GM23338 (cell line): ENCODE data around the gene IL1R1. TPM values are rescaled to one million over a fixed set of nuclear protein-coding genes. Genes with fewer than 3 reads are reported as not detected.
A peak's percentile ranks its signal among the peaks of the same experiment; 100 is the strongest.

ENCODE experiments used
- ATAC-seq: fragments of 200-7000 bp; cut with Tn5 transposase; 3 replicates; pipeline ENCODE4 v1.9.1; 2020
- DNase-seq: peaks from one replicate; pipeline ENCODE4 v3.0.0-alpha.2; 2015; ENCODE audit warnings: low spot score
- H2AFZ ChIP-seq: fragments of 200-600 bp; sonication (generic); 2 replicates; pipeline ENCODE4 v1.8.0; 2016; ENCODE audit warnings: antibody characterized with exemption, mild to moderate bottlenecking, moderate library complexity
- H3F3A ChIP-seq: fragments of 200-600 bp; sonication (generic); replicated peaks from 2 replicates; pipeline ENCODE4 v1.8.0; 2017; ENCODE audit warnings: antibody characterized with exemption, mixed run types, low read depth
- H3K27ac ChIP-seq: fragments of 200-600 bp; sonication (generic); 2 replicates; pipeline ENCODE4 v1.6.1; 2016; ENCODE audit warnings: low read depth
- H3K27me3 ChIP-seq: fragments of 200-600 bp; sonication (generic); 2 replicates; pipeline ENCODE4 v1.8.0; 2016; ENCODE audit warnings: mild to moderate bottlenecking, mixed run types, moderate library complexity; ENCODE audit not compliant: insufficient read depth
- H3K36me3 ChIP-seq: fragments of 200-600 bp; sonication (generic); 2 replicates; pipeline ENCODE4 v1.8.0; 2016; ENCODE audit warnings: mild to moderate bottlenecking; ENCODE audit not compliant: insufficient read depth
- H3K4me1 ChIP-seq: fragments of 200-600 bp; sonication (generic); 2 replicates; pipeline ENCODE4 v1.8.0; 2016; ENCODE audit warnings: mild to moderate bottlenecking, moderate library complexity; ENCODE audit not compliant: insufficient read depth
- H3K4me2 ChIP-seq: fragments of 200-600 bp; sonication (generic); 2 replicates; pipeline ENCODE4 v1.7.1; 2017; ENCODE audit warnings: mixed run types
- H3K4me3 ChIP-seq: fragments of 200-600 bp; sonication (generic); 2 replicates; pipeline ENCODE4 v1.6.1; 2016; ENCODE audit warnings: mixed run types
- H3K79me2 ChIP-seq: fragments of 200-600 bp; sonication (generic); replicated peaks from 2 replicates; pipeline ENCODE4 v1.8.0; 2017; ENCODE audit warnings: mild to moderate bottlenecking; ENCODE audit not compliant: insufficient read depth
- H3K9me2 ChIP-seq: fragments of 200-600 bp; sonication (generic); 2 replicates; pipeline ENCODE4 v1.8.0; 2017; ENCODE audit not compliant: insufficient read depth
- H4K20me1 ChIP-seq: fragments of 200-600 bp; sonication (generic); replicated peaks from 2 replicates; pipeline ENCODE4 v1.8.0; 2017; ENCODE audit warnings: mild to moderate bottlenecking; ENCODE audit not compliant: insufficient read depth
- H3K27ac Mint-ChIP-seq: 2 replicates; pipeline ENCODE4 v1.8.0; 2020; ENCODE audit warnings: inconsistent platforms, mild to moderate bottlenecking, moderate library complexity, mixed read lengths
- H3K27me3 Mint-ChIP-seq: 3 replicates; pipeline ENCODE4 v1.8.0; 2022; ENCODE audit warnings: low read depth, mild to moderate bottlenecking, moderate library complexity, mixed read lengths, inconsistent platforms; ENCODE audit not compliant: insufficient read depth, poor library complexity
- H3K36me3 Mint-ChIP-seq: 3 replicates; pipeline ENCODE4 v1.8.0; 2021; ENCODE audit warnings: low read depth, mild to moderate bottlenecking, inconsistent platforms, moderate library complexity, mixed read lengths
- H3K4me1 Mint-ChIP-seq: 3 replicates; pipeline ENCODE4 v1.8.0; 2020; ENCODE audit warnings: mild to moderate bottlenecking, inconsistent platforms, mixed read lengths
- H3K4me3 Mint-ChIP-seq: 3 replicates; pipeline ENCODE4 v1.8.0; 2021; ENCODE audit warnings: moderate library complexity, mild to moderate bottlenecking, inconsistent platforms, mixed read lengths
- H3K9me3 Mint-ChIP-seq: 3 replicates; pipeline ENCODE4 v1.8.0; 2020; ENCODE audit warnings: moderate library complexity, mild to moderate bottlenecking, inconsistent platforms, mixed read lengths
- EZH2 ChIP-seq: fragments of 200-600 bp; sonication (generic); IDR thresholded peaks from one replicate; pipeline ENCODE4 v1.8.0; 2017; ENCODE audit warnings: antibody characterized with exemption, mild to moderate bottlenecking, low read depth; ENCODE audit not compliant: unreplicated experiment
- JUNB ChIP-seq: IDR thresholded peaks from one replicate; pipeline ENCODE4 v1.6.1; 2016; ENCODE audit warnings: antibody characterized with exemption; ENCODE audit not compliant: unreplicated experiment
- NANOG ChIP-seq: IDR thresholded peaks from 2 replicates; pipeline ENCODE4 v1.6.1; 2016; ENCODE audit warnings: antibody characterized with exemption, borderline replicate concordance
- POLR2AphosphoS5 ChIP-seq: IDR thresholded peaks from 2 replicates; pipeline ENCODE4 v1.6.1; 2016; ENCODE audit warnings: antibody characterized with exemption, low read depth
- ZNF331 ChIP-seq: fragments of 250-450 bp; sonication (Bioruptor Pico); IDR thresholded peaks from 2 replicates; pipeline ENCODE4 v1.5.0; 2020; ENCODE audit warnings: low read depth, mild to moderate bottlenecking, moderate library complexity
- polyA plus RNA-seq: library from polyadenylated mRNA; unstranded; fragments of >200 nt; fragmentation: Nextera tagmentation; extraction: Ambion mirVana; gene quantifications from 2 replicates; pipeline ENCODE4 v1.2.1, GENCODE V29; 2016
- total RNA-seq: library from RNA; depleted of rRNA; stranded (reverse); fragments of >200 nt; shearing (Covaris generic); gene quantifications from 2 replicates; pipeline ENCODE4 v1.2.3, GENCODE V29; 2014
- TF ChIP-seq, protein P1 (sequence below): fragments of 250-450 bp; sonication (Bioruptor Pico); IDR thresholded peaks from 2 replicates; pipeline ENCODE4 v1.5.0; 2020; ENCODE audit warnings: mild to moderate bottlenecking, moderate library complexity
- TF ChIP-seq, protein P2 (sequence below): IDR thresholded peaks from one replicate; pipeline ENCODE4 v1.6.1; 2018; ENCODE audit warnings: antibody characterized with exemption; ENCODE audit not compliant: unreplicated experiment
- TF ChIP-seq, protein P3 (sequence below): IDR thresholded peaks from 2 replicates; pipeline ENCODE4 v1.6.1; 2016; ENCODE audit warnings: antibody characterized with exemption
- TF ChIP-seq, protein P4 (sequence below), 2 experiments: fragments of 200-600 bp in 1 of 2; sonication (generic) in 1 of 2; conservative IDR thresholded peaks; 2 replicates each; pipeline versions ENCODE4 v1.5.1 to v1.6.1; 2016 to 2017; ENCODE audit warnings: antibody characterized with exemption in 2 of 2, low read depth in 2 of 2, mild to moderate bottlenecking in 2 of 2, moderate library complexity in 1 of 2

The IL1R1 gene
- total and polyA plus RNA-seq, 2 experiments from 2014 or later: 0.17 TPM; not detected in 1

DNA sequence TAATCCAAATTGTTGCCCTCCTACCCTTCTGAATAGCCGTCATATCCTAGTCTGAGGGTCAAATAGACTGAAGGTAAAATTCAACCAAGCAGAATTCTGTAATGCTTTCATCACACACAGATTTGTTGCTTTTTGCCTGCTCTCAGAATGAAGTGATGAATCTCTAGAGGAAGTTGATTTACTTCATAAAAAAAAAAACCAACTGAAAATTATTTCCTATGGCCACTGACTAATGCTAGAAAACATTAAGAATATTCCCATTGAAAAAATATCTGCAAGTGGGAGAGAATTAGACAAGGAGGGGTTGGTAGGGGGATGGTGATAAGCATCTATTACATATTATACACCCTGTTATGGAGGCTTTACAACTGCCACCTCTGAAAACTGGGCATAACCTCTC lies 42.0 kb downstream of the IL1R1 start (continued):
- TF ChIP-seq, protein P1, sequence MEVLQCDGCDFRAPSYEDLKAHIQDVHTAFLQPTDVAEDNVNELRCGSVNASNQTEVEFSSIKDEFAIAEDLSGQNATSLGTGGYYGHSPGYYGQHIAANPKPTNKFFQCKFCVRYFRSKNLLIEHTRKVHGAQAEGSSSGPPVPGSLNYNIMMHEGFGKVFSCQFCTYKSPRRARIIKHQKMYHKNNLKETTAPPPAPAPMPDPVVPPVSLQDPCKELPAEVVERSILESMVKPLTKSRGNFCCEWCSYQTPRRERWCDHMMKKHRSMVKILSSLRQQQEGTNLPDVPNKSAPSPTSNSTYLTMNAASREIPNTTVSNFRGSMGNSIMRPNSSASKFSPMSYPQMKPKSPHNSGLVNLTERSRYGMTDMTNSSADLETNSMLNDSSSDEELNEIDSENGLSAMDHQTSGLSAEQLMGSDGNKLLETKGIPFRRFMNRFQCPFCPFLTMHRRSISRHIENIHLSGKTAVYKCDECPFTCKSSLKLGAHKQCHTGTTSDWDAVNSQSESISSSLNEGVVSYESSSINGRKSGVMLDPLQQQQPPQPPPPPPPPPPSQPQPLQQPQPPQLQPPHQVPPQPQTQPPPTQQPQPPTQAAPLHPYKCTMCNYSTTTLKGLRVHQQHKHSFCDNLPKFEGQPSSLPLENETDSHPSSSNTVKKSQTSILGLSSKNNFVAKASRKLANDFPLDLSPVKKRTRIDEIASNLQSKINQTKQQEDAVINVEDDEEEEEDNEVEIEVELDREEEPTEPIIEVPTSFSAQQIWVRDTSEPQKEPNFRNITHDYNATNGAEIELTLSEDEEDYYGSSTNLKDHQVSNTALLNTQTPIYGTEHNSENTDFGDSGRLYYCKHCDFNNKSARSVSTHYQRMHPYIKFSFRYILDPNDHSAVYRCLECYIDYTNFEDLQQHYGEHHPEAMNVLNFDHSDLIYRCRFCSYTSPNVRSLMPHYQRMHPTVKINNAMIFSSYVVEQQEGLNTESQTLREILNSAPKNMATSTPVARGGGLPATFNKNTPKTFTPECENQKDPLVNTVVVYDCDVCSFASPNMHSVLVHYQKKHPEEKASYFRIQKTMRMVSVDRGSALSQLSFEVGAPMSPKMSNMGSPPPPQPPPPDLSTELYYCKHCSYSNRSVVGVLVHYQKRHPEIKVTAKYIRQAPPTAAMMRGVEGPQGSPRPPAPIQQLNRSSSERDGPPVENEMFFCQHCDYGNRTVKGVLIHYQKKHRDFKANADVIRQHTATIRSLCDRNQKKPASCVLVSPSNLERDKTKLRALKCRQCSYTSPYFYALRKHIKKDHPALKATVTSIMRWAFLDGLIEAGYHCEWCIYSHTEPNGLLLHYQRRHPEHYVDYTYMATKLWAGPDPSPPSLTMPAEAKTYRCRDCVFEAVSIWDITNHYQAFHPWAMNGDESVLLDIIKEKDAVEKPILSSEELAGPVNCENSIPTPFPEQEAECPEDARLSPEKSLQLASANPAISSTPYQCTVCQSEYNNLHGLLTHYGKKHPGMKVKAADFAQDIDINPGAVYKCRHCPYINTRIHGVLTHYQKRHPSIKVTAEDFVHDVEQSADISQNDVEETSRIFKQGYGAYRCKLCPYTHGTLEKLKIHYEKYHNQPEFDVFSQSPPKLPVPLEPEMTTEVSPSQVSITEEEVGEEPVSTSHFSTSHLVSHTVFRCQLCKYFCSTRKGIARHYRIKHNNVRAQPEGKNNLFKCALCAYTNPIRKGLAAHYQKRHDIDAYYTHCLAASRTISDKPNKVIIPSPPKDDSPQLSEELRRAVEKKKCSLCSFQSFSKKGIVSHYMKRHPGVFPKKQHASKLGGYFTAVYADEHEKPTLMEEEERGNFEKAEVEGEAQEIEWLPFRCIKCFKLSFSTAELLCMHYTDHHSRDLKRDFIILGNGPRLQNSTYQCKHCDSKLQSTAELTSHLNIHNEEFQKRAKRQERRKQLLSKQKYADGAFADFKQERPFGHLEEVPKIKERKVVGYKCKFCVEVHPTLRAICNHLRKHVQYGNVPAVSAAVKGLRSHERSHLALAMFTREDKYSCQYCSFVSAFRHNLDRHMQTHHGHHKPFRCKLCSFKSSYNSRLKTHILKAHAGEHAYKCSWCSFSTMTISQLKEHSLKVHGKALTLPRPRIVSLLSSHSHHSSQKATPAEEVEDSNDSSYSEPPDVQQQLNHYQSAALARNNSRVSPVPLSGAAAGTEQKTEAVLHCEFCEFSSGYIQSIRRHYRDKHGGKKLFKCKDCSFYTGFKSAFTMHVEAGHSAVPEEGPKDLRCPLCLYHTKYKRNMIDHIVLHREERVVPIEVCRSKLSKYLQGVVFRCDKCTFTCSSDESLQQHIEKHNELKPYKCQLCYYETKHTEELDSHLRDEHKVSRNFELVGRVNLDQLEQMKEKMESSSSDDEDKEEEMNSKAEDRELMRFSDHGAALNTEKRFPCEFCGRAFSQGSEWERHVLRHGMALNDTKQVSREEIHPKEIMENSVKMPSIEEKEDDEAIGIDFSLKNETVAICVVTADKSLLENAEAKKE: no peak

DNA sequence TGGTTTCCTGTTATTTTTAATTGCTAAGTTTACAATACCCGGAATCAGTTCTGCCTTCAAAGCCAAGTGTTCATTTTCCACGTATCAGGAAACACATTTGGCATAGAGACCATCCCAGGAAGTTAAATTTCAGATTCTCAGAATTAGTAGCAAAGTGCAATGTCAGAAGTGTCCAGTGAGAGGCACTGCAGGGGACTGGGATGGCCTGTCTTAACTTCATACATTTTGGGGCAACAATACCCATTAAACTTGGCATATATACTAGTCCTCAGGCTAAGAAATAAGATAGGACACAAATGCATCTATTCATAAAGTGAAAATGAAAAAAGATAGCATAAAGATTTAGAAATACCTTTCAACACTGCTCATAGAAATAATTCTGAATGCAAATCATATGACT lies 42.8 kb downstream of the IL1R1 start:
- peaks cover 29% of the 10 kb centered on the region for H3K27me3 Mint-ChIP-seq
- TF ChIP-seq JUNB (no peak), POLR2AphosphoS5 (no peak), NANOG (no peak), ZNF331 (CRISPR knock-in tag) (no peak), EZH2 (no peak)
- TF ChIP-seq, protein P2, sequence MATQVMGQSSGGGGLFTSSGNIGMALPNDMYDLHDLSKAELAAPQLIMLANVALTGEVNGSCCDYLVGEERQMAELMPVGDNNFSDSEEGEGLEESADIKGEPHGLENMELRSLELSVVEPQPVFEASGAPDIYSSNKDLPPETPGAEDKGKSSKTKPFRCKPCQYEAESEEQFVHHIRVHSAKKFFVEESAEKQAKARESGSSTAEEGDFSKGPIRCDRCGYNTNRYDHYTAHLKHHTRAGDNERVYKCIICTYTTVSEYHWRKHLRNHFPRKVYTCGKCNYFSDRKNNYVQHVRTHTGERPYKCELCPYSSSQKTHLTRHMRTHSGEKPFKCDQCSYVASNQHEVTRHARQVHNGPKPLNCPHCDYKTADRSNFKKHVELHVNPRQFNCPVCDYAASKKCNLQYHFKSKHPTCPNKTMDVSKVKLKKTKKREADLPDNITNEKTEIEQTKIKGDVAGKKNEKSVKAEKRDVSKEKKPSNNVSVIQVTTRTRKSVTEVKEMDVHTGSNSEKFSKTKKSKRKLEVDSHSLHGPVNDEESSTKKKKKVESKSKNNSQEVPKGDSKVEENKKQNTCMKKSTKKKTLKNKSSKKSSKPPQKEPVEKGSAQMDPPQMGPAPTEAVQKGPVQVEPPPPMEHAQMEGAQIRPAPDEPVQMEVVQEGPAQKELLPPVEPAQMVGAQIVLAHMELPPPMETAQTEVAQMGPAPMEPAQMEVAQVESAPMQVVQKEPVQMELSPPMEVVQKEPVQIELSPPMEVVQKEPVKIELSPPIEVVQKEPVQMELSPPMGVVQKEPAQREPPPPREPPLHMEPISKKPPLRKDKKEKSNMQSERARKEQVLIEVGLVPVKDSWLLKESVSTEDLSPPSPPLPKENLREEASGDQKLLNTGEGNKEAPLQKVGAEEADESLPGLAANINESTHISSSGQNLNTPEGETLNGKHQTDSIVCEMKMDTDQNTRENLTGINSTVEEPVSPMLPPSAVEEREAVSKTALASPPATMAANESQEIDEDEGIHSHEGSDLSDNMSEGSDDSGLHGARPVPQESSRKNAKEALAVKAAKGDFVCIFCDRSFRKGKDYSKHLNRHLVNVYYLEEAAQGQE: no peak
- TF ChIP-seq, protein P3, sequence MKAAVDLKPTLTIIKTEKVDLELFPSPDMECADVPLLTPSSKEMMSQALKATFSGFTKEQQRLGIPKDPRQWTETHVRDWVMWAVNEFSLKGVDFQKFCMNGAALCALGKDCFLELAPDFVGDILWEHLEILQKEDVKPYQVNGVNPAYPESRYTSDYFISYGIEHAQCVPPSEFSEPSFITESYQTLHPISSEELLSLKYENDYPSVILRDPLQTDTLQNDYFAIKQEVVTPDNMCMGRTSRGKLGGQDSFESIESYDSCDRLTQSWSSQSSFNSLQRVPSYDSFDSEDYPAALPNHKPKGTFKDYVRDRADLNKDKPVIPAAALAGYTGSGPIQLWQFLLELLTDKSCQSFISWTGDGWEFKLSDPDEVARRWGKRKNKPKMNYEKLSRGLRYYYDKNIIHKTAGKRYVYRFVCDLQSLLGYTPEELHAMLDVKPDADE: no peak
- TF ChIP-seq, protein P4, sequence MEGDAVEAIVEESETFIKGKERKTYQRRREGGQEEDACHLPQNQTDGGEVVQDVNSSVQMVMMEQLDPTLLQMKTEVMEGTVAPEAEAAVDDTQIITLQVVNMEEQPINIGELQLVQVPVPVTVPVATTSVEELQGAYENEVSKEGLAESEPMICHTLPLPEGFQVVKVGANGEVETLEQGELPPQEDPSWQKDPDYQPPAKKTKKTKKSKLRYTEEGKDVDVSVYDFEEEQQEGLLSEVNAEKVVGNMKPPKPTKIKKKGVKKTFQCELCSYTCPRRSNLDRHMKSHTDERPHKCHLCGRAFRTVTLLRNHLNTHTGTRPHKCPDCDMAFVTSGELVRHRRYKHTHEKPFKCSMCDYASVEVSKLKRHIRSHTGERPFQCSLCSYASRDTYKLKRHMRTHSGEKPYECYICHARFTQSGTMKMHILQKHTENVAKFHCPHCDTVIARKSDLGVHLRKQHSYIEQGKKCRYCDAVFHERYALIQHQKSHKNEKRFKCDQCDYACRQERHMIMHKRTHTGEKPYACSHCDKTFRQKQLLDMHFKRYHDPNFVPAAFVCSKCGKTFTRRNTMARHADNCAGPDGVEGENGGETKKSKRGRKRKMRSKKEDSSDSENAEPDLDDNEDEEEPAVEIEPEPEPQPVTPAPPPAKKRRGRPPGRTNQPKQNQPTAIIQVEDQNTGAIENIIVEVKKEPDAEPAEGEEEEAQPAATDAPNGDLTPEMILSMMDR (conservative IDR thresholded peaks at IDR 0.05; ENCODE audit: low read depth in 2 of 2): peak; percentile 59 to 60
- H3F3A ChIP-seq: no peaks in the 10 kb centered on the region
- H3K36me3 ChIP-seq: no peaks in the 10 kb centered on the region
- no peak overlapping the region for H3K4me2 ChIP-seq
- H3K79me2 ChIP-seq: no peaks in the 10 kb centered on the region
- 0 out of 2 replicates have a peak, but pooled peaks cover 5% of the 10 kb centered on the region for H4K20me1 ChIP-seq
- DNase-seq: peak; percentile 22
- H3K9me3 Mint-ChIP-seq: peaks cover 2% of the 10 kb centered on the region; the same call in 1 of the 3 replicates
- no peak overlapping the region for H3K27ac Mint-ChIP-seq
- no peaks in the 10 kb centered on the region for H3K9me2 ChIP-seq
- no peak overlapping the region for H3K27ac ChIP-seq
- H3K4me1 Mint-ChIP-seq: no peaks in the 10 kb centered on the region; the same call in 2 of the 3 replicates
- ATAC-seq: no peak
- H3K4me3 ChIP-seq: no peak overlapping the region
- H3K36me3 Mint-ChIP-seq: no peaks in the 10 kb centered on the region; the same call in 2 of the 3 replicates
- H3K4me3 Mint-ChIP-seq: no peak overlapping the region
- no peaks in the 10 kb centered on the region for H3K4me1 ChIP-seq
- peaks cover 40% of the 10 kb centered on the region for H3K27me3 ChIP-seq
- no peak overlapping the region for H2AFZ ChIP-seq
